HG03108 (cell line): ENCODE measurements around the gene HS6ST1.

Experiments
- ATAC-seq: cut with Tn5 transposase; IDR thresholded peaks from one replicate; pipeline ENCODE4 v1.9.1; 2021; ENCODE audit warnings: moderate library complexity; ENCODE audit not compliant: unreplicated experiment

Gene HS6ST1

GRCh38 chr2:128250229-128251025 is 68.2 kb downstream of the HS6ST1 start:
- ATAC-seq = no peak

DNA sequence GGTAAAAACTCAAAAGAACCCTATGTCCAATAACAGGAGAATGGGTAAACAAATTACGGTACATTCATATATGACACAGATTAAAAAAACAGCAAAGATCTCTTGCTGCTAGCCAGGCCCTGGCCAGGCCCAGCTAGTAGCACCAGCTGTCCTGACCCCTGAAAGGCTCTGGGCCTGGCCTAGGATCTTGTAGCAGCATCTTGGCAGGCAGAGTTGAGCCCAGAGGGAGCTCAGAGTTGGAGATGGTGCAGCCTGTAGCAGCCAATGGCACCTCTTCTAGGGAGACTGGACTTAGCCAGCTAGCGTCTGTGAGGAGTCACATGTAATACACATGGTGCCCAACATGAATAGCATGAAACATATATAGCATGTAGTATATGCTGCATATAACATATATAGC is 69.1 kb downstream of the HS6ST1 start:
- ATAC-seq = no peak

DNA sequence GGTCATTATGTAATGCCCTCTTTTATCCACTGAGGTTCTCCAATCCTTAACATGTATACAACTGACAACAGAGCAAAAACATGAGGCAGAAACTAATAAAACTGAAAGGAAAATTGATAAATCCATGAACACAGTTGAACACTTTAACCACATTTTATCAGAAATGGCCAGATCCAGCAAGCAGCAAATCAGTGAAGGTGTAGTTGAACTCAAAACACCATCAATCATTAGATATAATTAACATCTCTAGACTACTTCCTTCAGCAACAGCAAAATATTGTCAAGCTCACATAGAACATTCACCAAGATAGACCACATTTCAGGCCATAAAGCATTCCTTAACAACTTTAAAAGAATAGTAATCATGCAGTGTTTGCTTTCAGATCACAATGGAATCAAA is 72.9 kb downstream of the HS6ST1 start:
- ATAC-seq = no peak

- no peak for ATAC-seq
These were observed 76.8 kb downstream of the HS6ST1 start for GRCh38 chr2:128241896-128242295.

- no peak for ATAC-seq
These were observed 80.6 kb downstream of the HS6ST1 start for GRCh38 chr2:128237911-128238697.

DNA sequence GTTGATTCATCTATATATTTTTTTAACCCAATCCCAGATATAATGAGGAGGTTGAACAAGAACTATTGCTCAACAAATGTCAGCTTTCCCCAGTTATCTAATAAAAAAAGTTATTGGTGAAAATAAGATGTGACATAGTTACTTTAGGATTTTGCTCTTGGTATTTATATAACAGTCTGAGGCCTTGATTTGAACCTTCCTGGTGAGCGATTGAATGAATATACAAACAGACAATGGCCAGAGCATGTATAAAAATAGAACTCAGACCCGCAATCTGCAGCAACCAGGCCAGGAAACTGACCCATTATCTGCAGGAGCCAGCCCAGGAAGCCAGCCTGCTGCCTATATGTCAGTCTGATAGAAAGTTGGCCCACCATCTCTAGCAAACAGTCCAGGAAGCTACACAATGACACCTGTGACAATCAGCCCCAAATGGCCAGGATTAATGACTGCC is 81.6 kb downstream of the HS6ST1 start:
- ATAC-seq = no peak

GRCh38 chr2:128236491-128237035 is 82.1 kb downstream of the HS6ST1 start:
- ATAC-seq = no peak

- no peak for ATAC-seq
These were observed 83.1 kb downstream of the HS6ST1 start for GRCh38 chr2:128235581-128235980.

DNA sequence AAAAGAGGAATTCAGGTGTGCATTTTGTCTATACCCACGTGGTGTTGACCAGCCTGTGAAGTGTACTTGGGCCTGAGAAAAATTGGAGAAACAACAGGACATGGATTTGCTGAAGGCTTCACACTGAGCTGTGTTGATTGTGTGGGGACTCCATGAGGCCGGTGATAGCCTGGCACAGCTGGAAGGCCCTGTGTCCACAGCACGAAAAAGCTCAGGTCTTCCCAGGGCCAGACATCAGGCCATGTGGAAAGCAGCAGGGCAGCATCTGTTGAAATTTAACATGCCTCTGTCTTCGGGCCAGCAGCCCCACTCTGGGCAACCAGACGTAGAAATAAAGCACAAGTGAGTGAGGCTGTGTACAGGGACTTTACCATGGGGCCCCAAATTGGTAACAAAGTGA is 84.1 kb downstream of the HS6ST1 start:
- ATAC-seq = no peak

DNA sequence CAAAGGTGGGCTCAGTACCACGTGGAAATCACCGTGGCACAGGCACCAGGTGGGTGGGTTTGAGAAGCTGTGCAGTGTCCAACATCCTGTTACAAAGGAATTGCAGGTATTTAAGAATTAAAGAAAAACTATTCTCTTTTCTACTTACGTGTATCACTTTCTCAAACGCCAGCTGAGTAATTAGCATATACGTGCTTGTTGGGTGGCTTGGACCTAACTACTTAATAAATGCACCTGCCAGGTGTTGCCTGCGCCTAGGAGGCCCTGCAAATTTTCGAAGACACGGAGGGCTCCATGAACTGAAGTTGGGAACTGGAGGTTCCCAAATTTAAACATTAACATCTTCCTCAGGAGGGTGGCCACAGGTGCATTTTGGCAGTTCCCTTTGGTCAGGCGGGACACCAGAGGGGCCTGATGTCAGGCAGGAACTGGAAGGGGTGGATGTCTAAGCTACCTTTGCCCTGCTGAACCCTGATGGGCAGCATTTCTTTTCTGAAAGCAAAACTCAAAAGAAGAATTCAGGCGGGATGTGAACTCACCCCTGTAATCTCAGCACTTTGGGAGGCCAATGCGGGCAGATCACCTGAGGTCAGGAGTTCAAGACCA is 84.8 kb downstream of the HS6ST1 start:
- ATAC-seq = no peak

DNA sequence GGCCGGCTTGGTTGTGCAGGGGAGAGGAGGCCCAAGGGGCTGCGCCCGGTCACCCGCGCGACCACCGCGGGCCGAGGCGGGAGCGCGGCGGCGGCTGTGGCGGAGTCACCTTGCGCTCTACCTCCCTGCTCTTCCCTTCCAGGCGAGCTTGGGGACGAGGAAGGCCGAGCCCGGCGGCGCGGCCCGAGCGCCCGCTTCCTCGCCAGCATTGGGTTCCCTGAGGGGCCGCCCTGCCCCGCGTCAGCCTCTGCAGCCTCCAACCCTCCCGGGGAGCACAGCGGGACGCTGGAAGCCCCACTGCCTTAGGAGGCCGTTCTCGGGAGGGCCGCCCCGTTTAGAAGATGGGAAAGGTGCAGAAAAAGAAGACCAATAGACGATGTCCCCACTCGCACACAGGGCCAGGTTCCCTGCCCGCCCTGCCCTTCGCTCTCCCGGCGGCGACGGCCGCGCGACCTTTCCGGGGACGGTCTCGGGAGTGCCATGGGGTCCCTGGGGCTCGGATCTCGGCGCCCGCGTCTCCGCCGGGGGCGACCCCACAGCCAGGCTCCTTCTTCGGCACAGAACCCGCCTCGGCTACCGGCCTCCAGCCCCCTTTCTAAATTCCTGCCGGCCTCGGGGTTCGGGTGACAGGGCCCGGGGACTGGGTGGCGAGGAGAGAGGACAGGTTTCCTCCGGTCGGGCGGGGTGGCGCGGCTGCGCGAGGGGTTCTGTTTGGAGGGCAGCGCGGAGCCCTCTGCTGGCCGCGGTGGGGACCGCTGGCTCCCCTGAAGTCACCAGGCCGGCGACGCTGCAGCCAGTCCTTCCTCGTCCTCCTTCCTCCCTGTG is 85.5 kb downstream of the HS6ST1 start:
- peak; percentile 99 for ATAC-seq

- ATAC-seq = no peak
These were observed 89.8 kb downstream of the HS6ST1 start for GRCh38 chr2:128228894-128229293.

GRCh38 chr2:128227862-128228261 is 90.8 kb downstream of the HS6ST1 start:
- no peak for ATAC-seq

GRCh38 chr2:128219891-128220290 is 98.8 kb downstream of the HS6ST1 start:
- no peak for ATAC-seq

DNA sequence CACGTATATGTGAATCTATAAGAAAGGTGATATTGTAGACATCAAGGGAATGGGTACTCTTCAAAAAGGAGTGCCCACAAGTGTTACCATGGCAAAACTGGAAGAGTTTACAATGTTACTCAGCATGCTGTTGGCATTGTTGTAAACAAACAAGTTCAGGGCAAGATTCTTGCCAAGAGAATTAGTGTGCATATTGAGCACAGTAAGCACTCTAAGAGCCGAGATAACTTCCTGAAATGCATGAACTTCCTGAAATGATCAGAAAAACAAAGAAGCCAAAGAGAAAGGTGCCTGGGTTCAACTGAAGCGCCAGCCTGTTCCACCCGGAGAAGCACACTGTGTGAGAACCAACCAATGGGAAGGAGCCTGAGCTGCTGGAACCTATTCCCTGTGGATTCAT is 101.0 kb downstream of the HS6ST1 start:
- no peak for ATAC-seq

DNA sequence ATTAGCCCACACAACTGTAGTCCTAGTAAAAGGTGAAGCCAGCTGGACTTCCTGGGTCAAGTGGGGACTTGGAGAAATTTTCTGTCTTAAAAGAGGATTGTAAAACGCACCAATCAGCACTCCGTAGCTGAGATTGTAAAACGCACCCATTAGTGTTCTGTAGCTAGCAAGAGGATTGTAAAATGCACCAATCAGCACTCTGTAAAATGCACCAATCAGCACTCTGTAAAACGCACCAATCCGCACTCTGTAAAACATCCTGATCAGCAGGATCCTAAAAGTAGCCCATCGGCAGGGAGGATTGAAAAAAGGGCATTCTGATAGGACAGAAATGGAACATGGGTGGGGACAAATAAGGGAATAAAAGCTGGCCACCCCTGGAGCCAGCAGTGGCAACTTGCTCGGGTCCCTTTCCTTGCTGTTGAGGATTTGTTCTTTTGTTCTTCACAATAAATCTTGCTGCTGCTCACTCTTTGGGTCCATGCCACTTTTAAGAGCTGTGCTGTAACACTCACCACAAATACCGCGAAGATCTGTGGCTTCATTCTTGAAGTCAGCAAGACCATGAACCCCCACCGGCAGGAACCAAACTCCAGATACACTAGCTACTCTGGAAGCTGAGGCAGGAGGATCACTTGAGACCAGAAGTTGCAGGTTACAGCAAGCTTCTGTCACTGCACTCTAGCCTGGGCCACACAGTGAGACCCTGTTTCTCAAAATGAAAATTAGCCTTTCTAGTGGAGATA is 102.6 kb downstream of the HS6ST1 start:
- ATAC-seq = no peak
